ENCODE results near the gene MYO5B.

The MYO5B gene

DNA sequence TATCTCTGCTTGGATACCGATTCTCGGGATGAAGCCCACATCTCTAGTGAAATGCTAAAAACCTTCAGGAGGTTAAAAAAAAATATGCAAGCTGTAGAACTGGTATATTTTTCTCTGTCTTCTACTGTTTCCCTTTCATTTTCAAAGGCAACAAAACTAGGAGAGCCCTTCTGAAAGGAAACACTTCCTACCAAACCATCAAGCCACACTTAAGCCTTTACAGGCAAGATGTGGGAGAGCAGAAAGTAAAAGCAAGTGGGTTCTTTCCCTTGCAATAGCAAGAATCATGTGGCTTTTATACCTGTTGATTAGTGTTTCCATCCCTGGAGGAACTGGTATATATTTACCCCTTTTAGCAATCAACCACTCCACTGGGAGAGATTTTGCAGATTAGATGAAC, 233.7 kb downstream of the MYO5B start:
- DNase-seq, result no peak

DNA sequence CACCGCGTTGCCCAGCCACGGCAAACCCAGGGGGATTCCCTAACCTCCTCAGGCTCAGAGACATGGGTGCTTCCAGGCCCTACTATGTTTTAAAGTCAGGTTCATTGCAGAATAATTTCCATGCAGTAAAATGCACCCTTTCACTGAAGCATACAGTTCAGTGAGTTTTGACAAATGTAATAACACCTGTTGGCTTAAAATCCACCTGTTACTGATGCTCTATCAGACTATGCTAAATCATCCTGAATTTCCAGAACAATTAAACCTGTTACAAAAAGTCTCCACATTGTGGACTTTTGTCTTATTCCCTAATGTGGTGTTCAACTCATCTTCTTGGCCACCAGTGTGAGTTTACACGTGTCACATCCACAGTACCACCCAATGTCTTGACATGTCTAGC, 234.6 kb downstream of the MYO5B start:
- no peak for DNase-seq

DNA sequence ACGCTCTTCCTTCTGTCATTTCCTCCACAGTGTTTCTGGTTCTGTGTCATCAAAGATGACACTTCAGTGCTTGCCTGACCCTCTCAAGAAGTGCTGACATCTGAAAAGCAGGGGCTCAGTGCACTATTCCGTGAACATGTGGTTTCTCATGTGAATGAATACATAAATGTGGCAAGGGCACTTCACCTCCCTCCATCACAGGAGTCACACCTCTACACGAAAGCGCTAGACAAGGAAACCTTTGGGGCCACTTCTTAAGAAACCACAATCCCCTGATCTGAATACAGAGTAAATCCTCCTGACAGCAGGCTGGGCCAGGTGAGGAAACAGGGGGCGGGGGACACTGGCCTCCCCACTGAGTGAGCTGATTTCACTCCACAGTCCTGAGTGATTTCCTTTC, 235.8 kb downstream of the MYO5B start:
- no peak for DNase-seq

DNA sequence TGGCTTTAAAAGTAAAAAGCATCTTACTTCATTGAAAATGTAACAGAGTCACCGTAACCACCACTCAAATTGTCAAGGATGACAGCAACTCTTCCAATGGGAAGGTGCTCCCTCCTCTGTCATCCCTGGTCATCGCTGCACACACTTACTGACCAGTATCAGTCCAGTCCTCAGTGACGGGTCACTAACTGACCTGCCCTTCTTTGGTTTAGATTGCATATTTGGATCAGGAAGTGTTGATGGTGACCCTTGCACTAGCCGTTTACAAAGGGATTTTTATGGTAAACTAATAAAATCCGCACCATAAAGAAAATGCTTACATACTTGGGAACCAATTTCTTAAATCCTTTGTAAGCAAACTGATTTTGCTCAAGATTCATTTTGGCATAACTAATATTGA, 239.7 kb downstream of the MYO5B start:
- DNase-seq, result no peak

GRCh38 chr18:49953391-49953790, 241.6 kb downstream of the MYO5B start:
- DNase-seq, result no peak

GRCh38 chr18:49949951-49950395, 245.0 kb downstream of the MYO5B start:
- no peak for DNase-seq

- DNase-seq, result no peak
These were observed 246.0 kb downstream of the MYO5B start for GRCh38 chr18:49948975-49949374.

GRCh38 chr18:49944663-49945062, 250.3 kb downstream of the MYO5B start:
- DNase-seq, result no peak

GRCh38 chr18:49936821-49937220, 258.1 kb downstream of the MYO5B start:
- DNase-seq, result no peak

GRCh38 chr18:49935215-49935614, 259.7 kb downstream of the MYO5B start:
- no peak for DNase-seq

DNA sequence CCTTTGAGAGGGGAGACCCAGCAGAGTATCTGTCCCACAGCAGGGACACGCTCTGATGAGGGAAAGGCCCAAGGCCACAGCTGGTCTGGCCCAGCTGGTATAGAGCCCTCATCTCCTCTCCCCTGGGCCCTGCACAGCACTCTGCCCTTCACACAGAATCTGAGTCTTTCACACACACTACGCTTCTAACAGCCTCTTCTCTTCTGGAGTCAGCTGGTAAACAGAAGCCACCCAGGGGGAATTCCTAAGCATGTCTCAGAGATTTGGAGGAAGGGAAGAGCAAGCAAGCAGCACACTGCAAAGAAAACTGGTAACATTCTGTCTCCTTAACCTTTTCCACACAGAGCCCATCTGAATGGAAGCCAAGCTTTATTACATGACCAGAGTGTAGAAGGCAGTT, 260.5 kb downstream of the MYO5B start:
- peak; percentile 15 for DNase-seq

DNA sequence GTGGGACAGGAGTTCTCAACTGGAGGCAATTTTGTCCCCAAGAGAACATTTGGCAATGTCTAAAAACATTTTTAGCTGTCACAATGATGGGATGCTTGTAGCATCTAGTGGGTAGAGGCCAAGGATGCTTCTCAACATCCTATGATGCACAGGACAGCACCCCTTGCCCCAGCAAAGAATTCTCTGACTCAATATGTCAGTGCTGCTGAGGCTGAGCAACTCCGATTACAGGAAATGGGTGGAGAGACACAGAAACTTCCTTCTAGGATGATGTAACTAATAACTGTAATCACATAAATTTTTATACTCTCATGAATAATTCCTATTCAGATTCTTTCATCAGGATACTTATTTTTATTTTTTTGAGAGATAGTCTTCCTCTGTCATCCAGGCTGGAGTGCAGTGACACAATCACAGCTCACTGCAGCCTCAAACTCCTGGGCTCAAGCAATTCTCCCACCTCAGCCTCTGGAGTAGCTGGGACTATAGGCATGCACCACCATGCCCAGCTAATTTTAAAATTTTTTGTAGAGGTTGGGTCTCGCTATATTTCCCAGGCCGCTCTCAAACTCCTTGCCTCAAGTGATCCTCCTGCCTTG, 261.3 kb downstream of the MYO5B start:
- peak; percentile 53 for DNase-seq

DNA sequence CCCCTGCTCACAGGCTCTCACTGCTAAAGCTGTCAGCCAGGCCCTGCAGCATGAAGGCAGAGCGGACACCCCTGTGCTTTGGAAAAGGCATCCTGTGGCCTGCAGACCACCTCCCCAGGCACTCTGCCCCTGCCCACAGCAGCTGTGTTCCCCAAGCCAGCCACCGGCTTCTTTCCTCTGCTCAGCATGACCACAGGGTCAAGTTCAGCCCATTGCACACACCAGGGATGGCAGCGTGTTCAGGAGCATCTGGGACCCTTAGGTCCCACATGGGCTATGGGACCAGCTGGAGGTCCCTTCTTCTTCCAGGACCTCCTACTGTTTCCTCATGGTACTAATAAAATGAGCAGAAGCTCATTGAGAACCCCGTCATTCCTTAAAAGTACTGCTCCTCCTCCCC, 263.2 kb downstream of the MYO5B start:
- DNase-seq, result no peak

- no peak for DNase-seq
These were observed 263.8 kb downstream of the MYO5B start for GRCh38 chr18:49931179-49931578.

GRCh38 chr18:49926106-49926745, 268.7 kb downstream of the MYO5B start:
- DNase-seq, result no peak

DNA sequence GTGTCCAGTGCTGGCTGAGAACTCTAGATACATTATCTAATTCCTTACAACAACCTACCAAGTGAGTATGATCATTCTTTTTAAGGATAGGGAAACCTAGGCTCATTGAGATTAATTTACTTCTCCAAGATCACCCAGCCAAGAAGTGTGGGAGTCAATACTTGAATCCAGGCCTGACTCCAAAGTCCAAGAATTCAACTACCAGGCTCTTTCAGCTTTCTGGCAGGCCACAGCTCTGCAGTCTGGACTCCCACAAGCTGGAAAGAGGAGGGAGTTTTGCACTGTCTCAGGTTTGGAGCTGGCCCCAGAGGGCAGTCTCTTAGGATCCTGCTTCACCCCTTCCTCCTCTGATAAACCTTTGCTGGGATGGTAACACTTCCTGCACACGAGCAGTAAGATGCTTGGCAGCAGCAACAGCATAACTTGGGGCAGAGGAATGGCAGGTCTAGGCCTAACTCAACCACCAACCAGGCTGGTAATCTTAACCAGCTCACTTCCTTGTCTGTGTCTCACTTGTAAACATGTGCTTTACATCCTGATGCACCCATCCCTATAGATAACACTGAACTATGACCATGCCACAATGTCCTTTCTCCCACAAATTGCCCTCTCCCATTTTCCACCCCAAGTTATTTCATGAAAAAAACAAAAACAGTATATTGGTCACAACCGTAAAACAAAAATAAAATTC, 270.5 kb downstream of the MYO5B start:
- no peak for DNase-seq

DNA sequence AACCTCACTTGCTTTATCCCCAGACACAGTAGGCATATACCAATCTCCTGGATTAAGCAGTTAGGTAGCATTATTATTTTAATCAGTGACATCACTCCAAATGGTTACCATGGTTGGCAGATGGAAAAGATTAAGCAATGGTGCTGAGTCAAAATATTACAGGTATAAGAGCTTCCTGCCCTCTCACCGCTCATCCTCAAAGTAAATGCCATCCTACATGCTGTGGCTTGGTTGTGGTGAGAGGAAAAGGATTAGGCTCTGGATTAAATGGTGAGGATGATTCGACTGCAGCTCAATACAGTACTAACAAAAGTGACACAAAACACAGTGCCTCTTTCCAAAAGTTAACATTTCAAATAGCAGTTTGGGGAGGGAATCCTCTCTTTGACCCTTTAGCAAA, 272.7 kb downstream of the MYO5B start:
- no peak for DNase-seq

GRCh38 chr18:49921318-49921985, 273.5 kb downstream of the MYO5B start:
- no peak for DNase-seq

GRCh38 chr18:49920731-49921130, 274.2 kb downstream of the MYO5B start:
- no peak for DNase-seq

DNA sequence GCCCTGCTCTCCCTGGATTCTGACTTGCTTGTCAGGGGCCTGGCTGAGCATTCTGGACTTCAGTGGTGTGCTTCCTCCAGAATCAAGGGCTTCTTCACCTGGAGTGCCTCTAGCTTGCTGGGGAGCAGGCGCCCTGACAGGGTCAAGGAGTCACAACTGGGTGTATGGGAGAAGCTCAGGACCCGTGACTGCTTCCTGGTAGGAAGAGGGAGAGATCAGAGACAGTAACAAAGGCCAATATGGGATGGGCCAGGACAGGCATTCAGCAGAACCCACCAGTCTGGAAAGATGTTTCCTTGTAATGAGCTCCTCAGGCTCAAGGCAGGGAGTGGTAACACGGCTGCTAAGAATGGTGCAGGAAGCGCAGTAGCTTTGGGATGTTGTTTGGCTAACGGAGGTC, 277.2 kb downstream of the MYO5B start:
- no peak for DNase-seq

DNA sequence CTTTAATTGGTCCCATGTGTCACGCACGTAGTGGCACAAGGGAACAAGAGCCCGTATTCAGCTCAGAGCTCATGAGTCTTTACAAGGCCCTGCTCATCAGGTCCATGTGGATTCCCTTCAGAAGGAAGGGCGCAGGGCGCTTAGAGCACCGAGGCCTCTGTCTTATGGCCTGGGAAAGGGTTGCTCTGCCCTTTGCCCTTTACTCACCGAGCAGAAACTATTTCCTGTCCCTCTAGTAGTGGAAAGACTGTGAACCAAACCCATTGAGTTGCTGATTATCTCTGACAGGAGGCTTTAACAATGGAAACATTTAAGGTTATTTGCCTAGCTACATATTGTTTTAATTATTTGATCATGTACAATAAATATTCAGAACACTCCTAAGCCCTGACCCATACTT, 279.6 kb downstream of the MYO5B start:
- DNase-seq, result no peak

- DNase-seq, result no peak
These were observed 281.7 kb downstream of the MYO5B start for GRCh38 chr18:49913221-49913620.

- no peak for DNase-seq
These were observed 283.5 kb downstream of the MYO5B start for GRCh38 chr18:49911427-49911826.

DNA sequence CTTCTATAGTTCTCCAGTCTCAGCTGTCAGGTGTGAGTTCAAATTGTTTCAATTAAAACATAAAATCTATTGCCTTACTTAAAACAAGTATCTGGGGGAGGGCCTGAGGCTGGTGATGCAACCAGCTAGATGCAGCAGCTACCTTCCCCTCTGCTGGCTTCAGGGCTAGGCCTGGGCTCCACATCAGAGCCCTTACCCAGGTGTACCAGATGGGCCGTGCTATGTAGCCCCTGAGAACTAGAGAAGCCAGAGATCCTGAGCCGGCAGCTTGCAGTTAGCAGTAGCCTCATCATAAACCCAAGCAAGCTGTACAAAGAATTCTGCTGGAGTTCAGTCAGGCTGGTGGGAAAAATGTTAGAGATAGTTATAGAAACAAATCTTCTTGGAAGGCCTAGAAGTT, 284.0 kb downstream of the MYO5B start:
- DNase-seq, result no peak

All from suppressor macrophage treated with lipopolysaccharide for 4 hours (primary cell).